NCI-H2227 (cell line): ENCODE data around the gene SYNJ2.

Experiments used
- DNase-seq: peaks from one replicate; lab custom pipeline; 2025; ENCODE audit not compliant: unreplicated experiment; lab: John Stamatoyannopoulos, UW

SYNJ2 gene

GRCh38 chr6:158024566-158025297 lies 43.1 kb downstream of the SYNJ2 start:
- DNase-seq: no peak

- peak; percentile 43 for DNase-seq
Observed at GRCh38 chr6:158026054-158026900, 44.6 kb downstream of the SYNJ2 start.

DNA sequence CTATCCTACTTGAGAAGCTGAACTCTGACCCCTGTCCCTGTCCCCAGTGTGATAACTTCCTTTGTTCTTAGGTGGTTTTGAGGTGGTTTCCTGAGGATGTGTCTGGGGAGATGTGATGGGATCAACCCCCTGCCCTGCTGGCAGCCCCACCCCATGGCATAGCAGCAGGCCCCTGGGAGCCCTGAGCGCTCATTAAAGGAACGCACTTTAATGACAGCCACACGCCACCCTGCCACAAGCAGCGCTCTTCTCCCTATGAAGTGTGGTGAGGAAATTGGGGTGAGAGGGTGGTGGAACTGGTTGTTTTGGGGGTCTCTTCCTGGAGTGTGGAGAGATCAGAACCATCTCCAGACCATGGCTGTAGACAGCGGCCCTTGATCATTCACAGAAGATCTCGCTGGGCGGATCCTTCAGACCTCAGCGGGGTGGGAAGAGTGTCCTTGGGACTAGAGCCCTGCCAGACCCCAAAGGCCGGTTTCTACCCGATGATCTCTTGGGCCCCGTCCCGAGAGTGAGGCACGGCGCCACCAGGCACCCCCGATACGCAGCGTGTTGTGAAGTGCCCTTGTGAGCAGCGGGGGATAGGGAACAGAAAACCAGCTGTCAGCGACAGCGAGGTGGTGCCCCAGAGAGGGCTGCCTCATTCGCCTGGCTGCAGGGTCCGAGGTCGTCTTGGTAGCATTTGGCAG lies 45.4 kb downstream of the SYNJ2 start:
- DNase-seq: no peak

DNA sequence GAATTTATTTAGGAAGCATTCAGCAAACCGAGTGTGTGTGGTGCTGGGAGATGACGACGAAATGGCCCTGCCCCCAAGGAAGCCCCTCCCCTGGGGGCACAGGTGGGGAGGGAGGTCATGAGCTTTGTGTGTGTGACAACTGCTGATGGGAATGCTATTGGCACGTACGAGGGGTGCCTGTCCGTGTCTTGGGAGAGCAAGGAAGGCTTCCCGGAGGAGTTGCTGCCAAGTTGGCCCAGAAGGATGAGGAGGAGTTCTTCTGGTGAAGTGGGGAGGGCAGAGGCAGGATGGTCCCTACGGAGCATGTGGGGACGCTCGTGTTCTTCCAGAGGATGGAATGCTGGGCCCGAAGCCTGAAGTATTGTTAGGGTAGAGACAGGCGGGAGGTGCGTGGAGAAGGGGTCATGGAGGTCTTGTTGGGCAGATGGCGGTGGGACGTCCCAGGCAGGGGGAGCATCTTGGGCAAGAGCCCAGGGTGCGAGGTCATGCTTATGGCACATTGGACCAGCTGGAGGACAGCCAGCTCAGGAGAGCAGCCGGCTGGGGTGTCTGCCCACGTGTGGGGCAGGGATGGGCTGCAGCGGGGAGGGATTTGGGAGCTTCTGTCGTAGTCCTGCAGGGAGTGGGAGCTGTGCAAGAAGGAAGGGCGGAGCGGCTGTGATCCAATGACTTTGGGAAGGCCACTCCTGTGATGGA lies 46.1 kb downstream of the SYNJ2 start:
- no peak for DNase-seq

GRCh38 chr6:158028421-158028820 lies 46.8 kb downstream of the SYNJ2 start:
- DNase-seq: no peak

DNA sequence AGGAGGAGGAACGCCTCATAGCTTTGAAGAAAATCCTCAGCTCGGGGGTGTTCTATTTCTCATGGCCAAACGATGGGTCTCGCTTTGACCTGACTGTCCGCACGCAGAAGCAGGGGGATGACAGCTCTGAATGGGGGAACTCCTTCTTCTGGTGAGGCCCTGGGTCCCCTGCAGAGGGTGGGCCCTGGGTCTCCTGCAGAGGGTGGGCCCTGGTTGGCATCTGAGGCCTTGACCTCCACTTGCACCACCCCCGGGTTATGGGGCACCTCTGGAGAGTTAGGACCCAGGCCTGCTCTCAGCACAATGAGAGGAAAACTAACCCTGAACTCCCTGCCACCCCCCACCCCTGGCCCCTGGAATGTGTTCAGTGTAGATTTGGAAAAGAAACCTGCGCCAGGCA lies 47.2 kb downstream of the SYNJ2 start:
- no peak for DNase-seq

DNA sequence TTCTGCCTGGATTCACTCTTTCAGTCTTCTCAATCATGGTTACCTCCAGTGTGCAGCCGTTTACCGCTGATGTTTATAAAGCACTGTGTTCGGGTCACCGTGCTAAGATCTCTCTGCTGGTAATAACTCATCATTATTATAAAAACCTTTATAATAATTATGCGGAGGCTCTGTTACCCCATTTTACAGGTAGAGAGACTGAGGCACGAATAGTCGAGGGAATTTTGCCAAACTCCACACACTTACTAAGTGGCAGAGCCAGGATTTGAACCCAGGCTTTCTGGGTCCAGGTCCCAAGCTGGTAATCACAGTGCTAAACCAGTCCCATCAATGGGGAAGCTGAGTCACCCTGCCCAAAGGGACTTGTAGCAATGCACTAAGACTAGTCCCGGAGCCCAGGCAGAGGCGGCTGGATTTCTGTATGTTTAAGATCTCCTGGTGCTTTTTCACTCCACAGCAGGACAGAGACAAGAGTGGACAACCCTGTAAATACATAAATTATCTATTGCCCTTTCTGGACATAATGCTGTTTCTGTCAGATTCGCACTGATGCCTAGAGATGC lies 48.1 kb downstream of the SYNJ2 start:
- DNase-seq: no peak

DNA sequence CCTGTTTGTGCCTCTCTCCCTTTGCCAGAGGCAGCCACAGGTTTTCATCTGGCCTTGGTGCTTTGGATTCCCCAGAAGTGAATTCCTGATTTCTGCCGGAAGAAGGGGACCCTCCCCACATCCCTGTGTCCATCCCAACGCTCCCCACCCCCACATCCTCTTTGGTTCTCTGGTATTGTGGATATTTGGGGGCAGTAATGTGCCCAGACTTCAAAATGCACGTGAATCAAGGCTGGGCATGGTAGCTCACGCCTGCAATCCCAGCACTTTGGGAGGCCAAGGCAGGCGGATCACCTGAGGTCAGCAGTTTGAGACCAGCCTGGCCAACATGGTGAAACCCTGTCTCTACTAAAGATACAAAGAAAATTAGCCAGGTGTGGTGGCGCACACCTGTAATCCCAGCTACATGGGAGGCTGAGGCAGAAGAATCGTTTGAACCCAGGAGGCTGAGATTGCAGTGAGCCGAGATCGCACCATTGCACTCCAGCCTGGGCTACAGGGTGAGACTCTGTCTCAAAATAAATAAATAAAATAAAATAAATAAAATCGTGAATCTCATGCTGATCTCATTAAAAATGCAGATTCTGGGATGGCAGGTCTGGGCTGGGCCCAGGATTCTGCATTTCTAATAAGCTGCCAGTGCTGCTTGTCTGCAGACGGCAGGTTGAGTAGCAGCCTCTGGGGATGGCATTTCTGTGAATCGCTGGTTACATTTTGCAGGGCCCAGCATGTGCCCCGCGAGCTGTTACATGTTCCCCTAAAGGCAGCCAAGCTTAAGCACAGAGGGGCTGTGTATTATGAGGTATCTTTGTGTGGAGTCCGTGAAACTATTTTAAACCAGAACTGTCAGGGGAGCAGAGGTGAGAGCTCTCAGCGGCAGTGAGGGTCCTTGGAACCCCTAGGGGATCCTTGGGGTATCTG lies 49.0 kb downstream of the SYNJ2 start:
- DNase-seq: no peak

- no peak for DNase-seq
Observed at GRCh38 chr6:158031381-158032353, 50.0 kb downstream of the SYNJ2 start.

DNA sequence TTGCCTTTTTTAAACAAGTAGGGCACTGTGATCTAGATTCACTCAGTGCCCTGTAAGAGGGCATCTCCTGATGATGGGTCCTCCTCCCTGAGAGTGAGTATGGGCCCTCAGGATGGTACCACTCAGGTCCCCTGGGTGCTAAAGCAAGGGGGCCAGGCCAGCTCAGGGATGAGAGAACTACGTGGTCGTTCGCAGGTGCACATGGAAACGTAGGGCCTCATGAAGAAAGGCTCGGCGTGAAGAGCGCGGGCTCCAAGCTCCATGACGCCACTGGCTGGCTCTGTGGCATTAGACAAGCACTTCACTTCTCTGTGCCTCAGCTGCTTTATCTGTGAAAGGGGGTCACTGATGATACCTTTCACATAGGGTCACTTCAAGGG lies 50.7 kb downstream of the SYNJ2 start:
- DNase-seq: no peak

DNA sequence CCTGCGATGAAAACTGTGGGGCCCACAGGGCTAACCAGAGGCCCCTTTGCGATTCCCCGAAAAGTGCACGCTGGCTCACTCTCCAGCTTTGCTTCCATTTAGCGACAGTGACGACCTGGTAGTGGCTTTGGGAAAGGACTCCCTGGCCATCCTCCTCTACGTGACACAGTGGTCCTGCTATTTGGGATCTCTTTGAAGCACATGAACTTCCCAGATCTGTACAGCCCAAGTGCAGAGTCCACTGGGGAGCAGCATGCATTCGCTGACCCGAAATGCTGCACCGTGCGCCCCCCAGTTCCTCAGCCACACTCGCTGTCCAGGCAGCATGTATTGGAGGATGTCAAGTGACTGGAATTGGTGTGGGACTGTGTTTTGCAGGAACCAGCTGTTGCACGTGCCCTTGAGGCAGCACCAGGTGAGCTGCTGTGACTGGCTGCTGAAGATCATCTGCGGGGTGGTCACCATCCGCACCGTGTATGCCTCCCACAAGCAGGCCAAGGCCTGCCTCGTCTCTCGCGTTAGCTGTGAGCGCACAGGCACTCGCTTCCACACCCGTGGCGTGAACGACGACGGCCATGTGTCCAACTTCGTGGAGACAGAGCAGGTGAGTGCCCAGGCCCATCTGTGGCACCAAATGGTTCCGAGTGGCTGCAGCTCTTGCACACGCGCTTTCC lies 51.6 kb downstream of the SYNJ2 start:
- DNase-seq: no peak

GRCh38 chr6:158033751-158034702 lies 52.4 kb downstream of the SYNJ2 start:
- no peak for DNase-seq

DNA sequence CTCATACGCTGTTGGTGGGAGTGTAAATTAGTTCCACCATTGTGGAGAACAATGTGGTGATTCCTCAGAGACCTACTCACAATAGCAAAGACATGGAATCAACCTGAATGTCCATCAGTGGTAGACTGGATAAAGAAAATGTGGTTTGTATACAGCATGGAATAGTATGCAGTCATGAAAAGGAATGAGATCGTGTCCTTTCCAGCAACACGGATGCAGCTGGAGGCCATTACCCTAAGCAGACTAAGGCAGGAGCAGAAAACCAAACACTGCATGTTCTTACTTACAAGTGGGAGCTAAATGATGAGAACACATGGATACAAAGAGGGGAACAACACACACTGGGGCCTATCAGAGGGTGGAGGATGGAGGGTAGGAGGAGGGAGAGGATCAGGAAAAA lies 54.6 kb downstream of the SYNJ2 start:
- no peak for DNase-seq

GRCh38 chr6:158037021-158037420 lies 55.4 kb downstream of the SYNJ2 start:
- DNase-seq: no peak

DNA sequence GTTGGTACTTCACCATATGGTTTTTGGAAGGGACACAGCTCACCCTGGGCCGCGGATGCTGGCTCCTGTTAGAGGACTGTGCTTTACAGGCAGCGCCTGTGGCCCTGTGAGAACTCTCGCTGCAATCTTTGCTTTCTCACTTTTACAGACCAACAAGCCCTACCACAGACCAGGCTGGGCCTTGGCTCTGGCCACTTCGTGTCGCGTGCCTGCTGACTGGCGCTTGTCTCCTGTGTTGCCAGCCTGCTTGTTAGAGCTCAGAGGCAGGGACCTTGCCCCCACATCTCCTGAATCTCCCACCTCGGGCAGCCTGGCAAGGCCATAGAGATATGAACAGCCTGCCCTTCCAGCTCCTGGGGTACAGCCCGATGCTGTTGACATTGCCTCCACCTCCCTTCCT lies 56.1 kb downstream of the SYNJ2 start:
- no peak for DNase-seq

DNA sequence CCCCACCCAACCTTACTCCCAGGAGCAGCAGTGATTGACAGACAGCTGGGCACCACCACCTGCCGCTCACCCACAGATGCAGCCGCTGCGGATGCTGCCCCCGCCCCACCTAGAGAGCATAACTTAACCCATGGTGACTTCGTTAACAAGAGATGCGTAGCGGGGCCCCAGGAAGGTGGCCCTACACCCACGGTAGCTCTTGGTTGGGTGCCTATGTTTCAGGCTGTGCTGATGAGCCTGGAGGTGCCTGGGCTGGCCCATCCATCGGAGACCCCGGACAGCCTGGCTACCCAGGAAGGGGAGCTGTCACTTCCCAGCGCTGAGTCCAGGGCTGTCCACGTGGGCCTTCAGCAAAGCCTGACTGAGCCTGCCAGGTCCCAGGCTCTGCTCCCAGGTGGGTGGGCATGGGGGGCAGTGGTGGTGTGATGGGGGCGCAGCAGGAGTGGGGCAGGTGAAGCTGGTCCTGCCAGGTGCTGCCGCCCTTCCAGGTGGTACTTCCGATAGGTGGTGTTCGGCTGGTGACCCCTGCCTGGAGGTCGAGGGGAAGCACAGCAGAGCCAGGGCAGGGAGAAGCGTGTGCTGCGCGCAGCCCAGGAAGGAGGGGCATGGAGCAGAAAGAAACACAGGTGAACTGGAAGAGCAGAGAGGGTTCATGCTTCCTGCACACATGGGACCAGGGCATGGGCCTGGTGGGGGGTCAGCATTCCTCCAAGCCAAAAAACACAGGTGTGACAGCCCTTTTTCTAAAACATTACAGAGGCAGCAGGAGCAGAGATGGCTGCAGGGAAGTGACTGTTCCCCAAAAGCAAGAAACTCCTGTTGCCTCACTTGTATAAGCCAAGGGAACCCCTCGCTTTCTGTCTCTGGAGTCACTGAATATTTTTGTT lies 56.9 kb downstream of the SYNJ2 start:
- DNase-seq: no peak
